ENCODE data around the gene KIFBP. TPM values are rescaled to one million over a fixed set of nuclear protein-coding genes. Genes with fewer than 3 reads are reported as not detected.

Gene KIFBP
- total and polyA plus RNA-seq, 9 of the 15 experiments (the other 6 are each of a cell fraction or from before 2014, with no cell fraction given): 5.6 to 23.2 (median 14.8) TPM

DNA sequence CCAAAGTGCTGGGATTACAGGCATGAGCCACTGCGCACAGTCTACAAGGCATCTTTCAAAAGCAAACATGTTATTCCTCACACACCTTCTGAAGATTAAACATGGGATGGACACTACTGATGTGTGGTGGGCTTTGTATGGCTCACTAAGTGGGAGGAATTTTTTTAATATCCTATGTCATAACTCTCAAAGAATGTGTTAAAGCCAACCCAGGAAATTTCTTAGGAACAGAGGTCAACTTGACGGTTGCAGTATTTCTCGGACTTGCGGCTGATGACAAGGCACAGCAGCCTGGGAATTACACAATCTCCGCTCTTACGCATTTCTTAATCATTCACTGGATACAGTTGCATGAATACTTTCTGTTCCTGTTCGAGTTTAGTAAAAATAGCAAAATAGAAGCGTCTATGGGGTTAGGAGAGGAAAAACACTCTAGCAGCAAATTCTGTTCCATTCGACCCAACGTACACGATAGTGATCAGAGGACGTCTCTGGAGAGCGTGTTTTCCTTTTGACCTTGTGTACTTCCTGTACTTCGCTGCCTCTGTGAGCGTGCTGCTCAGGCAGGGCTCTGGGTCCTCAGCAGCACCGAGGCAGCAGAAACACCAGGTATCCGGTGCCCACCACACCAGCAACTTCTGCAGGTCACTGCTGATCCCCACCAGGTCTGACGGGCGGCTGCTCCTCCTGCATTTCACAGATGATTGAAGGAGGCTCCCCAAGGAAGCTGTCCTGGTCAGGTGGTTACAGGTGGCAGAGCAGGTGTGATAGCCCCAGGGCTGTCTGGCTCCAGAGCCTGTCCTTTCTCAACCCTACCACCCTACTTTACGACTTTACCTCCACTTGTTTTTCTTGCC is 72.9 kb downstream of the KIFBP start (continued):
- TF ChIP-seq SNIP1 (IDR thresholded peaks at IDR 0.05; ENCODE audit: low read depth): no peak
- 0 out of 2 replicates have a peak, but pooled peaks have one; percentile 37 for TF ChIP-seq HDAC8 (tag; IDR thresholded peaks at IDR 0.05)
- no peak for TF ChIP-seq CCNT2 (IDR thresholded peaks at IDR 0.05; ENCODE audit: borderline replicate concordance, extremely low read depth, insufficient read length, low read depth, low read length)
- TF ChIP-seq PHB (CRISPR knock-in tag; IDR thresholded peaks at IDR 0.05): no peak
- TF ChIP-seq BCL6 (CRISPR knock-in tag; IDR thresholded peaks at IDR 0.05): no peak
- TF ChIP-seq POLR2G (IDR thresholded peaks at IDR 0.05; ENCODE audit: low read depth, low read length): peak; percentile 45; the same call in 1 of the 2 replicates
- TF ChIP-seq NR2C1 (IDR thresholded peaks at IDR 0.05): peak; percentile 64; the same call in 1 of the 2 replicates
- TF ChIP-seq NR2C1 (tag; IDR thresholded peaks at IDR 0.05): peak; percentile 77
- no peak for TF ChIP-seq CBX8 (IDR thresholded peaks at IDR 0.05; ENCODE audit: borderline replicate concordance, extremely low read depth, low read depth, low read length, poor library complexity, severe bottlenecking)
- no peak for TF ChIP-seq SAP30 (IDR thresholded peaks at IDR 0.05; ENCODE audit: borderline replicate concordance, insufficient read depth, low read depth, low read length, poor library complexity, severe bottlenecking)
- 0 out of 2 replicates have a peak, but pooled peaks have one; percentile 6 for TF ChIP-seq MTA2 (IDR thresholded peaks at IDR 0.05; ENCODE audit: low read depth)
- TF ChIP-seq, protein P1, sequence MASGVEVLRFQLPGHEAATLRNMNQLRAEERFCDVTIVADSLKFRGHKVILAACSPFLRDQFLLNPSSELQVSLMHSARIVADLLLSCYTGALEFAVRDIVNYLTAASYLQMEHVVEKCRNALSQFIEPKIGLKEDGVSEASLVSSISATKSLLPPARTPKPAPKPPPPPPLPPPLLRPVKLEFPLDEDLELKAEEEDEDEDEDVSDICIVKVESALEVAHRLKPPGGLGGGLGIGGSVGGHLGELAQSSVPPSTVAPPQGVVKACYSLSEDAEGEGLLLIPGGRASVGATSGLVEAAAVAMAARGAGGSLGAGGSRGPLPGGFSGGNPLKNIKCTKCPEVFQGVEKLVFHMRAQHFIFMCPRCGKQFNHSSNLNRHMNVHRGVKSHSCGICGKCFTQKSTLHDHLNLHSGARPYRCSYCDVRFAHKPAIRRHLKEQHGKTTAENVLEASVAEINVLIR (CRISPR knock-in tag; IDR thresholded peaks at IDR 0.05): no peak
- TF ChIP-seq ZFX (CRISPR knock-in tag; IDR thresholded peaks at IDR 0.05): peak; percentile 52
- TF ChIP-seq MTA3 (IDR thresholded peaks at IDR 0.05; ENCODE audit: borderline replicate concordance): peak; percentile 82; the same call in 1 of the 2 replicates
- TF ChIP-seq CHD4 (IDR thresholded peaks at IDR 0.05; ENCODE audit: insufficient read depth, insufficient replicate concordance, low read depth, low read length, poor library complexity, severe bottlenecking): no peak
- TF ChIP-seq TEAD2 (tag; IDR thresholded peaks at IDR 0.05): 0 out of 2 replicates have a peak, but pooled peaks have one; percentile 14
- TF ChIP-seq, protein P2, sequence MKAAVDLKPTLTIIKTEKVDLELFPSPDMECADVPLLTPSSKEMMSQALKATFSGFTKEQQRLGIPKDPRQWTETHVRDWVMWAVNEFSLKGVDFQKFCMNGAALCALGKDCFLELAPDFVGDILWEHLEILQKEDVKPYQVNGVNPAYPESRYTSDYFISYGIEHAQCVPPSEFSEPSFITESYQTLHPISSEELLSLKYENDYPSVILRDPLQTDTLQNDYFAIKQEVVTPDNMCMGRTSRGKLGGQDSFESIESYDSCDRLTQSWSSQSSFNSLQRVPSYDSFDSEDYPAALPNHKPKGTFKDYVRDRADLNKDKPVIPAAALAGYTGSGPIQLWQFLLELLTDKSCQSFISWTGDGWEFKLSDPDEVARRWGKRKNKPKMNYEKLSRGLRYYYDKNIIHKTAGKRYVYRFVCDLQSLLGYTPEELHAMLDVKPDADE (conservative IDR thresholded peaks at IDR 0.05; ENCODE audit: control insufficient read depth, low read depth, low read length): no peak
- TF ChIP-seq, protein P3, sequence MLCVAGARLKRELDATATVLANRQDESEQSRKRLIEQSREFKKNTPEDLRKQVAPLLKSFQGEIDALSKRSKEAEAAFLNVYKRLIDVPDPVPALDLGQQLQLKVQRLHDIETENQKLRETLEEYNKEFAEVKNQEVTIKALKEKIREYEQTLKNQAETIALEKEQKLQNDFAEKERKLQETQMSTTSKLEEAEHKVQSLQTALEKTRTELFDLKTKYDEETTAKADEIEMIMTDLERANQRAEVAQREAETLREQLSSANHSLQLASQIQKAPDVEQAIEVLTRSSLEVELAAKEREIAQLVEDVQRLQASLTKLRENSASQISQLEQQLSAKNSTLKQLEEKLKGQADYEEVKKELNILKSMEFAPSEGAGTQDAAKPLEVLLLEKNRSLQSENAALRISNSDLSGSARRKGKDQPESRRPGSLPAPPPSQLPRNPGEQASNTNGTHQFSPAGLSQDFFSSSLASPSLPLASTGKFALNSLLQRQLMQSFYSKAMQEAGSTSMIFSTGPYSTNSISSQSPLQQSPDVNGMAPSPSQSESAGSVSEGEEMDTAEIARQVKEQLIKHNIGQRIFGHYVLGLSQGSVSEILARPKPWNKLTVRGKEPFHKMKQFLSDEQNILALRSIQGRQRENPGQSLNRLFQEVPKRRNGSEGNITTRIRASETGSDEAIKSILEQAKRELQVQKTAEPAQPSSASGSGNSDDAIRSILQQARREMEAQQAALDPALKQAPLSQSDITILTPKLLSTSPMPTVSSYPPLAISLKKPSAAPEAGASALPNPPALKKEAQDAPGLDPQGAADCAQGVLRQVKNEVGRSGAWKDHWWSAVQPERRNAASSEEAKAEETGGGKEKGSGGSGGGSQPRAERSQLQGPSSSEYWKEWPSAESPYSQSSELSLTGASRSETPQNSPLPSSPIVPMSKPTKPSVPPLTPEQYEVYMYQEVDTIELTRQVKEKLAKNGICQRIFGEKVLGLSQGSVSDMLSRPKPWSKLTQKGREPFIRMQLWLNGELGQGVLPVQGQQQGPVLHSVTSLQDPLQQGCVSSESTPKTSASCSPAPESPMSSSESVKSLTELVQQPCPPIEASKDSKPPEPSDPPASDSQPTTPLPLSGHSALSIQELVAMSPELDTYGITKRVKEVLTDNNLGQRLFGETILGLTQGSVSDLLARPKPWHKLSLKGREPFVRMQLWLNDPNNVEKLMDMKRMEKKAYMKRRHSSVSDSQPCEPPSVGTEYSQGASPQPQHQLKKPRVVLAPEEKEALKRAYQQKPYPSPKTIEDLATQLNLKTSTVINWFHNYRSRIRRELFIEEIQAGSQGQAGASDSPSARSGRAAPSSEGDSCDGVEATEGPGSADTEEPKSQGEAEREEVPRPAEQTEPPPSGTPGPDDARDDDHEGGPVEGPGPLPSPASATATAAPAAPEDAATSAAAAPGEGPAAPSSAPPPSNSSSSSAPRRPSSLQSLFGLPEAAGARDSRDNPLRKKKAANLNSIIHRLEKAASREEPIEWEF (CRISPR knock-in tag; IDR thresholded peaks at IDR 0.05): peak; percentile 69; the same call in 1 of the 2 replicates
- TF ChIP-seq EZH2 (IDR thresholded peaks at IDR 0.05; ENCODE audit: borderline replicate concordance, low read depth, low read length): no peak

Data from K562 (cell line).